DOHH2 (cell line): ENCODE data around the gene BTRC.
A peak's percentile ranks its signal among the peaks of the same experiment; 100 is the strongest.
"Not testable (repeated sequence)": the region's sequence is repeated elsewhere in the genome, so short reads cannot be mapped to it uniquely, and the experiment has no call there.

Experiments used
- H3F3A ChIP-seq: fragments of 200-600 bp; sonication (generic), shearing (Covaris generic); 2 replicates; pipeline ENCODE4 v1.6.0; 2016; ENCODE audit warnings: antibody characterized with exemption, mild to moderate bottlenecking; ENCODE audit not compliant: control insufficient read depth, insufficient read depth
- H3K27ac ChIP-seq: fragments of 200-600 bp; sonication (generic); 2 replicates; pipeline ENCODE4 v1.5.1; 2014; ENCODE audit warnings: low read depth, mild to moderate bottlenecking, low read length, moderate library complexity
- H3K27me3 ChIP-seq: fragments of 200-600 bp; sonication (generic); 2 replicates; pipeline ENCODE4 v1.6.1; 2014; ENCODE audit warnings: mild to moderate bottlenecking, low read length, mixed read lengths; ENCODE audit not compliant: control insufficient read depth
- H3K36me3 ChIP-seq: fragments of 200-600 bp; sonication (generic); 2 replicates; pipeline ENCODE4 v1.6.1; 2014; ENCODE audit warnings: mild to moderate bottlenecking, low read length, moderate library complexity, mixed read lengths; ENCODE audit not compliant: control insufficient read depth
- H3K4me1 ChIP-seq: fragments of 200-600 bp; sonication (generic); 2 replicates; pipeline ENCODE4 v1.6.1; 2014; ENCODE audit warnings: mild to moderate bottlenecking, low read length, mixed read lengths; ENCODE audit not compliant: control insufficient read depth
- H3K4me2 ChIP-seq: fragments of 200-600 bp; sonication (generic); 2 replicates; pipeline ENCODE4 v1.6.0; 2014; ENCODE audit warnings: mild to moderate bottlenecking, low read length, moderate library complexity
- H3K4me3 ChIP-seq: fragments of 200-600 bp; sonication (generic); 2 replicates; pipeline ENCODE4 v1.5.1; 2014; ENCODE audit warnings: mild to moderate bottlenecking, low read length, mixed read lengths
- H3K79me2 ChIP-seq: fragments of 200-600 bp; sonication (generic); 2 replicates; pipeline ENCODE4 v1.6.1; 2014; ENCODE audit warnings: mild to moderate bottlenecking, low read length, mixed read lengths; ENCODE audit not compliant: control insufficient read depth
- H3K9me2 ChIP-seq: fragments of 200-600 bp; sonication (generic); replicated peaks from 2 replicates; pipeline ENCODE4 v1.6.1; 2014; ENCODE audit warnings: mild to moderate bottlenecking, low read length, mixed read lengths; ENCODE audit not compliant: control insufficient read depth
- H3K9me3 ChIP-seq: fragments of 200-600 bp; sonication (generic); 2 replicates; pipeline ENCODE4 v1.6.1; 2014; ENCODE audit warnings: antibody characterized with exemption, low read length, mixed read lengths; ENCODE audit not compliant: control insufficient read depth, insufficient read depth
- H4K20me1 ChIP-seq: fragments of 200-600 bp; sonication (generic); 2 replicates; pipeline ENCODE4 v1.6.0; 2014; ENCODE audit warnings: low read depth, mild to moderate bottlenecking, antibody characterized with exemption, low read length, moderate library complexity; ENCODE audit not compliant: control insufficient read depth, insufficient read depth
- CTCF ChIP-seq: fragments of 200-600 bp; sonication (generic); IDR thresholded peaks from one replicate; pipeline ENCODE4 v1.5.1; 2014; ENCODE audit warnings: antibody characterized with exemption, mild to moderate bottlenecking, low read depth, low read length; ENCODE audit not compliant: poor library complexity, severe bottlenecking
- EZH2phosphoT487 ChIP-seq: fragments of 200-600 bp; sonication (generic); IDR thresholded peaks from 2 replicates; pipeline ENCODE4 v1.6.1; 2017; ENCODE audit warnings: borderline replicate concordance, mild to moderate bottlenecking, antibody characterized with exemption, low read length, moderate library complexity, mixed read lengths

Gene BTRC

GRCh38 chr10:101323495-101323894, 30.5 kb upstream of the BTRC start:
- Histone ChIP-seq H3K79me2 (no peaks in the 10 kb centered on the region), H3K4me3 (no peak overlapping the region), H3K9me2 (no peaks in the 10 kb centered on the region), H3K27ac (no peak overlapping the region), H4K20me1 (no peaks in the 10 kb centered on the region), H3K9me3 (peaks cover 5% of the 10 kb centered on the region), H3F3A (no peaks in the 10 kb centered on the region), H3K4me2 (no peak overlapping the region), H3K36me3 (no peaks in the 10 kb centered on the region), H3K4me1 (no peaks in the 10 kb centered on the region), H3K27me3 (peaks cover 7% of the 10 kb centered on the region; the same call in 1 of the 2 replicates)
- peak; percentile 46 for TF ChIP-seq CTCF
- TF ChIP-seq EZH2phosphoT487: no peak

GRCh38 chr10:101327454-101327853, 26.5 kb upstream of the BTRC start:
- H3K4me1 ChIP-seq: peaks cover 30% of the 10 kb centered on the region
- not testable (repeated sequence) for H3K4me2 ChIP-seq

GRCh38 chr10:101329341-101330032, 24.5 kb upstream of the BTRC start:
- H3F3A ChIP-seq: peaks cover 12% of the 10 kb centered on the region
- TF ChIP-seq EZH2phosphoT487 (no peak), CTCF (no peak)

More at GRCh38 chr10:101327454-101327853, 26.5 kb upstream of the BTRC start:
- H3K4me3 ChIP-seq, H3K27ac ChIP-seq, H3K9me3 ChIP-seq, H3K27me3 ChIP-seq, H3K79me2 ChIP-seq, H4K20me1 ChIP-seq, H3K36me3 ChIP-seq, H3K9me2 ChIP-seq: not testable (repeated sequence)
- peaks cover 12% of the 10 kb centered on the region for H3F3A ChIP-seq

GRCh38 chr10:101330231-101330630, 23.7 kb upstream of the BTRC start:
- no peaks in the 10 kb centered on the region for H3K9me2 ChIP-seq
- peak overlapping the region; percentile 91 for H3K27ac ChIP-seq
- no peaks in the 10 kb centered on the region for H3K36me3 ChIP-seq
- TF ChIP-seq EZH2phosphoT487 (no peak), CTCF (no peak)
- H3F3A ChIP-seq: peaks cover 12% of the 10 kb centered on the region
- H3K4me2 ChIP-seq: peak overlapping the region; percentile 86
- no peaks in the 10 kb centered on the region for H4K20me1 ChIP-seq
- H3K4me1 ChIP-seq: peaks cover 37% of the 10 kb centered on the region
- 0 out of 2 replicates have a peak, but pooled peaks cover 2% of the 10 kb centered on the region for H3K27me3 ChIP-seq
- H3K4me3 ChIP-seq: peak overlapping the region; percentile 69
- H3K9me3 ChIP-seq: peaks cover 5% of the 10 kb centered on the region
- H3K79me2 ChIP-seq: no peaks in the 10 kb centered on the region

More at GRCh38 chr10:101329341-101330032, 24.5 kb upstream of the BTRC start:
- Histone ChIP-seq H3K27ac (no peak overlapping the region), H3K27me3 (peaks cover 7% of the 10 kb centered on the region; the same call in 1 of the 2 replicates), H3K4me1 (peaks cover 37% of the 10 kb centered on the region), H3K4me2 (peak overlapping the region; percentile 86; the same call in 1 of the 2 replicates), H3K4me3 (no peak overlapping the region), H3K36me3 (no peaks in the 10 kb centered on the region), H3K9me3 (peaks cover 5% of the 10 kb centered on the region), H3K79me2 (no peaks in the 10 kb centered on the region), H3K9me2 (no peaks in the 10 kb centered on the region), H4K20me1 (no peaks in the 10 kb centered on the region)
